ENCODE results near the gene PEX12.

The PEX12 gene

DNA sequence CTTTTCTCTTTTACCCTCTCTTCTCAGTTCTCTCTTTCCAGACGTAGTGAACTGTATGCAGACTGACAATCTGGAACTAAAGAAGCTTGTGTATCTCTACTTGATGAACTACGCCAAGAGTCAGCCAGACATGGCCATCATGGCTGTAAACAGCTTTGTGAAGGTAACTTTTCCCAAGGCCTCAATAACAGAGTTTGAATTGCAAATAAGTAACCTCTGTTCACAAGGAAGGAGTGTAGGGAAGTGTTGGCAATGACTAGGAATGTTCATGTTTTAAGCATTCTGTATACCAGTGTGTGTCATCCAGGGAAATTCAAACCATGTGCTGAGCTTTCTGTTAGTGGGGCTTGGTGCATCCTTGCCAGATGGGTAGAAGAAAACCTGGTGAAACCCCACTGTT, 27.3 kb upstream of the PEX12 start:
- Histone ChIP-seq H3K9me3 (ENCODE audit: control insufficient read depth, low read length) (no peaks in the 10 kb centered on the region), H3K36me3 (ENCODE audit: control insufficient read depth, insufficient read depth, low read length, severe bottlenecking) (peaks cover 70% of the 10 kb centered on the region)

GRCh38 chr17:35603674-35604073, 25.3 kb upstream of the PEX12 start:
- no peak overlapping the region for H3K4me3 ChIP-seq (ENCODE audit: low read length)
- no peak overlapping the region for H3K9ac ChIP-seq (ENCODE audit: low read length)
- peaks cover 75% of the 10 kb centered on the region for H3K36me3 ChIP-seq (ENCODE audit: control insufficient read depth, insufficient read depth, low read length, severe bottlenecking)

More for the DNA sequence above, 27.3 kb upstream of the PEX12 start:
- DNase-seq (ENCODE audit: low read depth): peak; percentile 63
- Histone ChIP-seq H3K27me3 (replicated peaks; ENCODE audit: control insufficient read depth, insufficient read depth, low read length) (no peaks in the 10 kb centered on the region), H3K4me1 (ENCODE audit: control insufficient read depth, insufficient read depth, low read length) (peaks cover 7% of the 10 kb centered on the region), H3K9ac (ENCODE audit: low read length) (no peak overlapping the region), H3K4me3 (ENCODE audit: low read length) (no peak overlapping the region)

DNA sequence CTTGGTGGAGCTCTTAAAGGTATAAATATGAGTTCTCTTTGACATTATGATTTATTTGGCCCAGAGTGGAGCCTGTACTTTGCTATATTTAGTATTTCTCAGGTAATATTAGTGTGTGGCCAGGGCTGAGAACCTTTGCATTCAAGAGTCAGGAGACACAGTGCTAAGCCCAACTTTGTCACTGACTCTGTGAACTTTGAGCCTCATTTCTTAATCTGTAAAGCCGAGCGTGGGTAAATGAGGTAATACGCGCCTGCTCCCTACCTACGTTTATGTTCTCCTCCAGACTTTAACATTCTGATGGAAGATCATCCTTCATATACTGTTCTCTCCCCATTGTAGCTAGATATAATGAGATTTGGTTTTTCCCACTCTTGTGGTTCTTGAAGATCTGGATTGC, 19.2 kb upstream of the PEX12 start:
- DNase-seq (ENCODE audit: low read depth): no peak
- Histone ChIP-seq H3K9me3 (ENCODE audit: control insufficient read depth, low read length) (no peaks in the 10 kb centered on the region), H3K36me3 (ENCODE audit: control insufficient read depth, insufficient read depth, low read length, severe bottlenecking) (peaks cover 79% of the 10 kb centered on the region), H3K4me3 (ENCODE audit: low read length) (no peak overlapping the region), H3K27me3 (replicated peaks; ENCODE audit: control insufficient read depth, insufficient read depth, low read length) (no peaks in the 10 kb centered on the region), H3K4me1 (ENCODE audit: control insufficient read depth, insufficient read depth, low read length) (no peaks in the 10 kb centered on the region), H3K9ac (ENCODE audit: low read length) (no peak overlapping the region)

More at GRCh38 chr17:35603674-35604073, 25.3 kb upstream of the PEX12 start:
- no peaks in the 10 kb centered on the region for H3K27me3 ChIP-seq (replicated peaks; ENCODE audit: control insufficient read depth, insufficient read depth, low read length)
- H3K4me1 ChIP-seq (ENCODE audit: control insufficient read depth, insufficient read depth, low read length): peaks cover 7% of the 10 kb centered on the region
- H3K9me3 ChIP-seq (ENCODE audit: control insufficient read depth, low read length): no peaks in the 10 kb centered on the region
- DNase-seq (ENCODE audit: low read depth): no peak

GRCh38 chr17:35596530-35597233, 18.3 kb upstream of the PEX12 start:
- Histone ChIP-seq H3K27me3 (replicated peaks; ENCODE audit: control insufficient read depth, insufficient read depth, low read length) (no peaks in the 10 kb centered on the region), H3K36me3 (ENCODE audit: control insufficient read depth, insufficient read depth, low read length, severe bottlenecking) (peaks cover 71% of the 10 kb centered on the region), H3K9ac (ENCODE audit: low read length) (no peak overlapping the region), H3K4me1 (ENCODE audit: control insufficient read depth, insufficient read depth, low read length) (no peaks in the 10 kb centered on the region), H3K9me3 (ENCODE audit: control insufficient read depth, low read length) (no peaks in the 10 kb centered on the region), H3K4me3 (ENCODE audit: low read length) (no peak overlapping the region)
- no peak for DNase-seq (ENCODE audit: low read depth)

- H3K9me3 ChIP-seq (ENCODE audit: control insufficient read depth, low read length): no peaks in the 10 kb centered on the region
- no peaks in the 10 kb centered on the region for H3K27me3 ChIP-seq (replicated peaks; ENCODE audit: control insufficient read depth, insufficient read depth, low read length)
- H3K4me3 ChIP-seq (ENCODE audit: low read length): no peak overlapping the region
- H3K36me3 ChIP-seq (ENCODE audit: control insufficient read depth, insufficient read depth, low read length, severe bottlenecking): peaks cover 65% of the 10 kb centered on the region
- no peak overlapping the region for H3K9ac ChIP-seq (ENCODE audit: low read length)
- DNase-seq (ENCODE audit: low read depth): no peak
- H3K4me1 ChIP-seq (ENCODE audit: control insufficient read depth, insufficient read depth, low read length): no peaks in the 10 kb centered on the region
Measured at GRCh38 chr17:35596072-35596471, 17.7 kb upstream of the PEX12 start.

DNA sequence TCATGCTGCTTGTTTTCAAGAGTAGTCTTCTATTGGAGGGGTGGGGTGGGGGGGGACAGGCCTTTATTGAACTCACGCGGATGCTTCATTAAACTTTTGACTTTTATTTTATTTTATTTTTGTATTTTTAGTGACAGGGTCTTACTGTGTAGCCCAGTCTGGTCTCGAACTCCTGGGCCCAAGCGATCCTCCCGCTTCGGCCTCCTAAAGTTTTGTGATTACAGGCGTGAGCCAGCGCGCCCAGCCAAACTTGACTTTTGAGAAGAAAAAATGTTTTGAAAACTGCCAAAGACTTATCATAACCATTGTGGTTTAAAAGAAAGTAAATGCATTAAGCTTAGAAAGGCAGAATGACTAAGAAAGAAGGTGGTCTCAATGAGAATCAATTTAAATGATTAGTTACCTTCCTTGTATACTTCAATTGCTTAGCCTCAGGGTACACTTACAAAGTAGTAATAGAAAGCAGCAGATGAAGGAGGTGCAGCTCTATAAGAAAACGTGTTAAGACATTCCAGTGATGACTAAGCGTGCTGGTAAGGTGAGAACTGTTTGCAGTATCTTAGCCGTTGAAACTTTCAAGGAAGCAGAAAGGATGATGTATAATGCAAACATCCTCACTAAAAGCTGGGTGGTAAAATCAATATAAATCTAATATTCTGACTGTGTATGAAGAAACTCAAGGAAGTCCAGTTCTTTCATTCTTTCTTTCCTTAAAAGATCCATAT, 10.0 kb upstream of the PEX12 start:
- no peaks in the 10 kb centered on the region for H3K9me3 ChIP-seq (ENCODE audit: control insufficient read depth, low read length)
- peak; percentile 63 for DNase-seq (ENCODE audit: low read depth)
- H3K4me3 ChIP-seq (ENCODE audit: low read length): peak overlapping the region; percentile 99
- H3K9ac ChIP-seq (ENCODE audit: low read length): peak overlapping the region; percentile 98
- H3K27me3 ChIP-seq (replicated peaks; ENCODE audit: control insufficient read depth, insufficient read depth, low read length): no peaks in the 10 kb centered on the region
- H3K4me1 ChIP-seq (ENCODE audit: control insufficient read depth, insufficient read depth, low read length): peaks cover 23% of the 10 kb centered on the region
- H3K36me3 ChIP-seq (ENCODE audit: control insufficient read depth, insufficient read depth, low read length, severe bottlenecking): no peaks in the 10 kb centered on the region

DNA sequence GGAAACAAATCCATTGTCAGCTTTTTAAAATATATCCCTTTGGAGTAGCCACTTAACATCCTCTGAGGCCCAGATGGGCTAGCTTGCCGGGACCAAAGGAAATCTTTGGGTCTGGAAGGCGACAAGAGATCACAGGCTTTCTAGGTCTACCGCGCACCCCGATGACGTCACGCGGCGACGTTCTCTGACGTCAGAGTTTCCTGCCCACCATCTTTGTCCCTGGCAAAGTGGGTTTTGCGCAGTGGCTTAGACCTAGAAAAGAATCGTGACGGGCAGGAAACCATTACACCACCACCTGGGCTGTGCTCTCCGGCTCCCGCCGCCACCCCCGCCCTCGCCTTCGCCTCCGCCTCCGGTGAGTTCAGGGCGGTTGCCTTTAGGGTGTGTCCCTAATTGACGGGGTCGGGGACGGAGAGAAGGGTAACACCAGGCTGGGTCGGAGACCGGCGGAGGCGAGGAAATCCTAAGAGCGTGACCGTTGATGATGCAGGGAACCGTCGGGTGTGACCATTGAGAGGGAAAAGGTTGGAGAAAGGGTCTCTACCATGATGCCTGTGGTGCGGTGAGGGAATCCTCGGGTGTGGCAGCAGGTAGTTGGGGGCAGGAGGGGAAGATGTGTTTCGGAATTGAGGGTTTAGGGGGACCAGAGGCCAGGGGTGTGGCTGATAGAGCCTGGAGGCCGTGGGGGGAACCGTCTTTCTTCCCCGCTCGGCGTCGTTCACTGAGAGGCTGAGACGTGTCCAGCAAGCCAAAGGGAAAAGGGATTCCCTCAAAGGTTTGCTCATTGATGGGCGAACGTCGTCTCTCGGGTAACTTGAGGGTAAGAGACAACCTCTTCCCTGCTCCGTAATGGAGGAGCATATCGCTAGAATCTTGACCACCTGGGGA, 8.9 kb upstream of the PEX12 start, which contains the start of gene AP2B1:
Gene AP2B1, plus strand, starts transcription at position 249 of the 888 bp plus-strand sequence. CDS start 6,709 bp downstream, outside the sequence.
- peak; percentile 94 for DNase-seq (ENCODE audit: low read depth)
- Histone ChIP-seq H3K9me3 (ENCODE audit: control insufficient read depth, low read length) (no peaks in the 10 kb centered on the region), H3K27me3 (replicated peaks; ENCODE audit: control insufficient read depth, insufficient read depth, low read length) (no peaks in the 10 kb centered on the region), H3K36me3 (ENCODE audit: control insufficient read depth, insufficient read depth, low read length, severe bottlenecking) (no peaks in the 10 kb centered on the region), H3K4me3 (ENCODE audit: low read length) (peak within 1 kb of the TSS; percentile 99), H3K9ac (ENCODE audit: low read length) (peak within 1 kb of the TSS; percentile 98), H3K4me1 (ENCODE audit: control insufficient read depth, insufficient read depth, low read length) (peaks cover 23% of the 10 kb centered on the region)

- DNase-seq (ENCODE audit: low read depth): no peak
- Histone ChIP-seq H3K9ac (ENCODE audit: low read length) (peak overlapping the region; percentile 98), H3K27me3 (replicated peaks; ENCODE audit: control insufficient read depth, insufficient read depth, low read length) (no peaks in the 10 kb centered on the region), H3K9me3 (ENCODE audit: control insufficient read depth, low read length) (no peaks in the 10 kb centered on the region), H3K4me3 (ENCODE audit: low read length) (peak overlapping the region; percentile 99), H3K36me3 (ENCODE audit: control insufficient read depth, insufficient read depth, low read length, severe bottlenecking) (no peaks in the 10 kb centered on the region), H3K4me1 (ENCODE audit: control insufficient read depth, insufficient read depth, low read length) (peaks cover 23% of the 10 kb centered on the region)
Measured at GRCh38 chr17:35586569-35587073, 8.2 kb upstream of the PEX12 start.

GRCh38 chr17:35584061-35584460, 5.7 kb upstream of the PEX12 start:
- H3K36me3 ChIP-seq (ENCODE audit: control insufficient read depth, insufficient read depth, low read length, severe bottlenecking): no peaks in the 10 kb centered on the region
- no peaks in the 10 kb centered on the region for H3K27me3 ChIP-seq (replicated peaks; ENCODE audit: control insufficient read depth, insufficient read depth, low read length)
- no peak overlapping the region for H3K9ac ChIP-seq (ENCODE audit: low read length)
- H3K9me3 ChIP-seq (ENCODE audit: control insufficient read depth, low read length): no peaks in the 10 kb centered on the region
- peaks cover 22% of the 10 kb centered on the region for H3K4me1 ChIP-seq (ENCODE audit: control insufficient read depth, insufficient read depth, low read length)
- DNase-seq (ENCODE audit: low read depth): no peak
- H3K4me3 ChIP-seq (ENCODE audit: low read length): no peak overlapping the region

- no peak for DNase-seq (ENCODE audit: low read depth)
- peaks cover 17% of the 10 kb centered on the region for H3K4me1 ChIP-seq (ENCODE audit: control insufficient read depth, insufficient read depth, low read length)
Measured at GRCh38 chr17:35578929-35579432, 610 bp upstream of the PEX12 start.

More at GRCh38 chr17:35578929-35579432, 610 bp upstream of the PEX12 start:
- H3K9me3 ChIP-seq (ENCODE audit: control insufficient read depth, low read length): no peaks in the 10 kb centered on the region
- H3K9ac ChIP-seq (ENCODE audit: low read length): peak overlapping the region; percentile 98
- no peaks in the 10 kb centered on the region for H3K27me3 ChIP-seq (replicated peaks; ENCODE audit: control insufficient read depth, insufficient read depth, low read length)
- peak overlapping the region; percentile 87 for H3K4me3 ChIP-seq (ENCODE audit: low read length)
- peaks cover 21% of the 10 kb centered on the region for H3K36me3 ChIP-seq (ENCODE audit: control insufficient read depth, insufficient read depth, low read length, severe bottlenecking)

All from adipocyte (in vitro differentiated cells).